Measurements from ENCODE around the gene CAMKK1.

The CAMKK1 gene

GRCh38 chr17:3896108-3896967 is 3.5 kb upstream of the CAMKK1 start:
- no peak for DNase-seq (ENCODE audit: low spot score)

GRCh38 chr17:3895354-3895753 is 2.5 kb upstream of the CAMKK1 start:
- DNase-seq (ENCODE audit: low spot score), result no peak

GRCh38 chr17:3894911-3895343 is 2.1 kb upstream of the CAMKK1 start:
- DNase-seq (ENCODE audit: low spot score), result no peak

GRCh38 chr17:3894188-3894587 is 1.3 kb upstream of the CAMKK1 start:
- no peak for DNase-seq (ENCODE audit: low spot score)

- no peak for DNase-seq (ENCODE audit: low spot score)
Measured at GRCh38 chr17:3893720-3894116, 865 bp upstream of the CAMKK1 start.

- peak; percentile 76 for DNase-seq (ENCODE audit: low spot score)
Measured at GRCh38 chr17:3892095-3892998, 506 bp downstream of the CAMKK1 start.

GRCh38 chr17:3891626-3892094 is 1.2 kb downstream of the CAMKK1 start:
- no peak for DNase-seq (ENCODE audit: low spot score)

GRCh38 chr17:3890878-3891219 is 2.0 kb downstream of the CAMKK1 start:
- no peak for DNase-seq (ENCODE audit: low spot score)

- DNase-seq (ENCODE audit: low spot score), result peak; percentile 94
Measured at GRCh38 chr17:3890082-3890877, 2.6 kb downstream of the CAMKK1 start.

GRCh38 chr17:3889325-3890012 is 3.4 kb downstream of the CAMKK1 start:
- no peak for DNase-seq (ENCODE audit: low spot score)

GRCh38 chr17:3888343-3889171 is 4.3 kb downstream of the CAMKK1 start:
- DNase-seq (ENCODE audit: low spot score), result peak; percentile 97

GRCh38 chr17:3887804-3888203 is 5.0 kb downstream of the CAMKK1 start:
- DNase-seq (ENCODE audit: low spot score), result no peak

- no peak for DNase-seq (ENCODE audit: low spot score)
Measured at GRCh38 chr17:3887394-3887793, 5.5 kb downstream of the CAMKK1 start.

GRCh38 chr17:3886776-3887175 is 6.1 kb downstream of the CAMKK1 start:
- no peak for DNase-seq (ENCODE audit: low spot score)

- peak; percentile 48 for DNase-seq (ENCODE audit: low spot score)
Measured at GRCh38 chr17:3885970-3886369, 6.9 kb downstream of the CAMKK1 start.

GRCh38 chr17:3885271-3885670 is 7.6 kb downstream of the CAMKK1 start:
- no peak for DNase-seq (ENCODE audit: low spot score)

- DNase-seq (ENCODE audit: low spot score), result no peak
Measured at GRCh38 chr17:3884188-3884587, 8.7 kb downstream of the CAMKK1 start.

- no peak for DNase-seq (ENCODE audit: low spot score)
Measured at GRCh38 chr17:3882276-3882675, 10.6 kb downstream of the CAMKK1 start.

- DNase-seq (ENCODE audit: low spot score), result no peak
Measured at GRCh38 chr17:3880983-3881382, 11.9 kb downstream of the CAMKK1 start.

- no peak for DNase-seq (ENCODE audit: low spot score)
Measured at GRCh38 chr17:3879591-3880417, 13.0 kb downstream of the CAMKK1 start.
